Renal pelvis (tissue), 4 donors: Measurements from ENCODE around the gene KIRREL1. TPM values are rescaled to one million over a fixed set of nuclear protein-coding genes. Genes with fewer than 3 reads are reported as not detected.

Experiments
- DNase-seq: peaks from one replicate; pipeline ENCODE4 v3.0.0-alpha.2; 2013
- polyA plus RNA-seq, 3 donors: library from polyadenylated mRNA; unstranded; fragments of 120-200 nt; gene quantifications; one replicate each; pipeline ENCODE4 v1.2.1, GENCODE V29; 2013; ENCODE audit not compliant: insufficient read length in 3 of 3

Gene KIRREL1
- polyA plus RNA-seq, 3 donors = 185 to 203 (median 200) TPM

GRCh38 chr1:158058237-158058985, 65.0 kb downstream of the KIRREL1 start:
- DNase-seq = no peak

GRCh38 chr1:158059984-158060383, 66.5 kb downstream of the KIRREL1 start:
- DNase-seq = peak; percentile 50

GRCh38 chr1:158062174-158062573, 68.7 kb downstream of the KIRREL1 start:
- no peak for DNase-seq

GRCh38 chr1:158067662-158068061, 74.2 kb downstream of the KIRREL1 start:
- no peak for DNase-seq

- no peak for DNase-seq
Observed at GRCh38 chr1:158068918-158069317, 75.5 kb downstream of the KIRREL1 start.

- no peak for DNase-seq
Observed at GRCh38 chr1:158071138-158071537, 77.7 kb downstream of the KIRREL1 start.

- peak; percentile 61 for DNase-seq
Observed at GRCh38 chr1:158075078-158075477, 81.6 kb downstream of the KIRREL1 start.

- no peak for DNase-seq
Observed at GRCh38 chr1:158076441-158076840, 83.0 kb downstream of the KIRREL1 start.

GRCh38 chr1:158077411-158078256, 84.2 kb downstream of the KIRREL1 start:
- DNase-seq = no peak

- no peak for DNase-seq
Observed at GRCh38 chr1:158078569-158079080, 85.2 kb downstream of the KIRREL1 start.

GRCh38 chr1:158080066-158080465, 86.6 kb downstream of the KIRREL1 start:
- DNase-seq = no peak

GRCh38 chr1:158084336-158084735, 90.9 kb downstream of the KIRREL1 start:
- no peak for DNase-seq

- DNase-seq = no peak
Observed at GRCh38 chr1:158084747-158085146, 91.3 kb downstream of the KIRREL1 start.

GRCh38 chr1:158087320-158087927, 94.0 kb downstream of the KIRREL1 start:
- peak; percentile 84 for DNase-seq

GRCh38 chr1:158089476-158089875, 96.0 kb downstream of the KIRREL1 start:
- DNase-seq = no peak

- peak; percentile 73 for DNase-seq
Observed at GRCh38 chr1:158089925-158090637, 96.6 kb downstream of the KIRREL1 start.

GRCh38 chr1:158093376-158093775, 99.9 kb downstream of the KIRREL1 start:
- no peak for DNase-seq

- DNase-seq = no peak
Observed at GRCh38 chr1:158094571-158094970, 101.1 kb downstream of the KIRREL1 start.

GRCh38 chr1:158095737-158096335, 102.4 kb downstream of the KIRREL1 start:
- DNase-seq = no peak

- DNase-seq = no peak
Observed at GRCh38 chr1:158098256-158098655, 104.8 kb downstream of the KIRREL1 start.

- DNase-seq = no peak
Observed at GRCh38 chr1:158099185-158099584, 105.7 kb downstream of the KIRREL1 start.
